Suppressor macrophage (primary cell): ENCODE data around the gene ENAM.

ENCODE experiments used
- DNase-seq, 4 experiments: peaks; one replicate each; pipeline ENCODE4 v3.0.0-alpha.2; 2020 to 2022
- total RNA-seq, 17 experiments: gene quantifications; one replicate each; lab custom pipeline; 2026; ENCODE audit warnings: mixed read lengths in 6 of 17, inconsistent platforms in 3 of 17; lab: John Stamatoyannopoulos, UW

ENAM gene, protein sequence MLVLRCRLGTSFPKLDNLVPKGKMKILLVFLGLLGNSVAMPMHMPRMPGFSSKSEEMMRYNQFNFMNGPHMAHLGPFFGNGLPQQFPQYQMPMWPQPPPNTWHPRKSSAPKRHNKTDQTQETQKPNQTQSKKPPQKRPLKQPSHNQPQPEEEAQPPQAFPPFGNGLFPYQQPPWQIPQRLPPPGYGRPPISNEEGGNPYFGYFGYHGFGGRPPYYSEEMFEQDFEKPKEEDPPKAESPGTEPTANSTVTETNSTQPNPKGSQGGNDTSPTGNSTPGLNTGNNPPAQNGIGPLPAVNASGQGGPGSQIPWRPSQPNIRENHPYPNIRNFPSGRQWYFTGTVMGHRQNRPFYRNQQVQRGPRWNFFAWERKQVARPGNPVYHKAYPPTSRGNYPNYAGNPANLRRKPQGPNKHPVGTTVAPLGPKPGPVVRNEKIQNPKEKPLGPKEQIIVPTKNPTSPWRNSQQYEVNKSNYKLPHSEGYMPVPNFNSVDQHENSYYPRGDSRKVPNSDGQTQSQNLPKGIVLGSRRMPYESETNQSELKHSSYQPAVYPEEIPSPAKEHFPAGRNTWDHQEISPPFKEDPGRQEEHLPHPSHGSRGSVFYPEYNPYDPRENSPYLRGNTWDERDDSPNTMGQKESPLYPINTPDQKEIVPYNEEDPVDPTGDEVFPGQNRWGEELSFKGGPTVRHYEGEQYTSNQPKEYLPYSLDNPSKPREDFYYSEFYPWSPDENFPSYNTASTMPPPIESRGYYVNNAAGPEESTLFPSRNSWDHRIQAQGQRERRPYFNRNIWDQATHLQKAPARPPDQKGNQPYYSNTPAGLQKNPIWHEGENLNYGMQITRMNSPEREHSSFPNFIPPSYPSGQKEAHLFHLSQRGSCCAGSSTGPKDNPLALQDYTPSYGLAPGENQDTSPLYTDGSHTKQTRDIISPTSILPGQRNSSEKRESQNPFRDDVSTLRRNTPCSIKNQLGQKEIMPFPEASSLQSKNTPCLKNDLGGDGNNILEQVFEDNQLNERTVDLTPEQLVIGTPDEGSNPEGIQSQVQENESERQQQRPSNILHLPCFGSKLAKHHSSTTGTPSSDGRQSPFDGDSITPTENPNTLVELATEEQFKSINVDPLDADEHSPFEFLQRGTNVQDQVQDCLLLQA
- total RNA-seq: 0 to 2.6 (median 0) reads per million in 17 experiments

DNA sequence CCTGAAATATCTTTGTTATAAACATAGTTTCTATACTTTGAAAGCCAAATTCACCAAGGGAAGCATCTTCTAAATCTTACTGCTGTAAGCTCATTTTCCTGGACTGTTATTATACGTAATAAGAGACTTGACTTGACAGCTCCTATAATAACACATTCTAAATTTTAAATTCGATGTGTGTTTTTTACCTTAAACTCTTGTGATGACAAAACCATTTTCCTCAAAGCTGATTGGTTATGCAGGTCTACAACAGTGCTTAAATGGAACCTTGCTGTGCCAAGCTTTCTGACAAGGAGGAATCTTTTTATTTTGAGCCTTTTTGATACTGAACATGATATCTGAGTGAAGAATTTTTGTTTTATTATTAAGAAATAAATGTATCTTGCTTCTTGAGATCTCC lies at the start of gene ENAM:
TSS of gene ENAM (plus strand) at position 301 of the 400 bp plus-strand sequence. CDS start 757 bp downstream, outside the sequence.
- DNase-seq: no peak

DNA sequence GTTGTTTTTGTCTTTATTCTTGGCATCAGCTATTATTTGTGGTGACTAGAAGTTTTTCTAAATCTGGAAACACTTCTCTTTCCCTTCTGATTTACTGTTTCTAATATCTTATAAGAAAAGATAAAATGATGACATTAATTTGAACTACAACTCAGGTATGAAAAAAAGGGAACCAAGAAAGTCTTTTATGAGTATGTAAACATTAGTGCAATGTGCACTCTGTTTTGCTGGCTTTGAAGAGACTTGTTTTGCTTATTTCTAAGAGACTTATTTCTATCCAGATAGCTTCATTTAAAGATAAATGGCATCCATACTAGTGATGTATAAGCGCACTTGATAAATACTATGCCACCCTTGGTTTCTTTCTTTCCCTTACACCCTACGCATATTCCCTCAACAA lies 46.6 kb upstream of the ENAM start:
- DNase-seq: no peak

DNA sequence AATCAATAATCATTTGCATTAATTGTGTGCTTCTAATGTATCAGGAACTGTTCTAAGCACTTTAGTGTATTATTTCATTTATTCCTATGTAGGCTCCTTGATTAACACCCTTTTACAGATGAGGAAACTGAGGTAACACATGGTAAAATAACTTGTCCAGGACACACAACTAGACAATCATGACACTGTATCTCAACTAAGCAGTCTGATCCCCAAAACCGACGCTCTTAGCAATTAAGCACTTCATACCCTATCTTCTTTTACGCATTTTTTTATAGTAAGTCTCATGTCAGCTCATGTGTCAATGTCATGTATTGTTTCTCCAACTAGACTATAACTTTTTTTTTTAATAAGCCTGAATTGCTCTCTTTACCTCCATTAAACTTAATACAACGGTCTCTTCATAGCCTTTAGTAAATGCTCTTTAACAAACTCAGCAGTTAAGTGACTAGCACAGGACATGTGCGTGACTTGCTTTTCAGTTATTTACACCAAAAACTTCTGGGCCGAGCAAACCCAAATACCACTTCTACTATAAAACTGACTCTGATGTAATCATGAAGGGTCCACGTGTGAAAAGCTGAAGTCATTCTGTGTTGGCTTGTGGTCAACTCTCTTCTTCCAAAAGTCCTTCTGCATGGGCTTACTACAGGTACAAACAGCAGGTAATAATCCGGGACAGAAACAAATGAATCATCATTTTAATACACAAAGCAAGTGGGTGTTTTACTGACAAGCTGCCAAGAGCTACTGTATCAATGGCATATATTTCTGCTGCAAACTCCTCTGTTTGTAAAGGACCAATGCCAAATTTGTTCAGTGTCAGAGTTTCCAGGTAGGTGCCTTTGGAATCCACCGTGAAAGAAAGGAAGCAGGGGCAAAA lies 44.4 kb upstream of the ENAM start:
- no peak for DNase-seq

DNA sequence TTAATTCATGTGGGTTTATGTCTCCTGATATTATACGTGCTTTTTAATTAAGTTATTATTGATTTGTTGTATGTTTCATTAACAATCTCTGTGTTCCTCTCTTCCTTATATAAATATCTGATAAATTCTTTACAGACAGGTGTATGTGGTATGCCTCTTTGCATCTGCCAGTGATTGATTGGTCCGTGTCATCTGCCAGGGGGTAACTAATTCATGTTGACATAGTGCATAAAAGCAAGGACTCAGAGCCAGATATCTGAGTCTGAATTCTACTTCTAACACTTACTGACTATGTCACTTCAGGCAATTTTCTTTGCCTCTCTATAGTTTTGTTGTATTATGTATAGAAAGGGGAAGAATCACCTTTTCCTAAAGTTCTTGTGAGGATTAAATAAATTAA lies 41.7 kb upstream of the ENAM start:
- DNase-seq: no peak

DNA sequence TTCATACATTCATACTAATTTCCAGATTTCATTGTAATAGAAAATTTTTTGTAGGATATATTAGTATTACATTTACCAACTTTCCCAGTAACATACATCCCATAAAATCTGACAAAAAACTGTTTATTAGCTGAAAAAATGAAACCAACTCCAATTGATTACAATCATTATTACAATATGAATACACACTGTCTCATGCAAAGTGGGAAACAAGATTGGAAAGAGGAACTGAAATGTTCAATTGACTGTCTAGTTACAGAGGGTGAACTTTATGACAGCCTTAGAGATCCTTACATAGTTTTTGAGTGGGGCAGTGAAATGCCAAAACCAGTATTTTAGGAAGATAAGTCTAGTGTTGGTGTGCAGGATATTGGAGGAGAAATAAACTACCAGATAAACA lies 38.8 kb upstream of the ENAM start:
- peak in 2 of 4 experiments; percentile 11 to 28 for DNase-seq

DNA sequence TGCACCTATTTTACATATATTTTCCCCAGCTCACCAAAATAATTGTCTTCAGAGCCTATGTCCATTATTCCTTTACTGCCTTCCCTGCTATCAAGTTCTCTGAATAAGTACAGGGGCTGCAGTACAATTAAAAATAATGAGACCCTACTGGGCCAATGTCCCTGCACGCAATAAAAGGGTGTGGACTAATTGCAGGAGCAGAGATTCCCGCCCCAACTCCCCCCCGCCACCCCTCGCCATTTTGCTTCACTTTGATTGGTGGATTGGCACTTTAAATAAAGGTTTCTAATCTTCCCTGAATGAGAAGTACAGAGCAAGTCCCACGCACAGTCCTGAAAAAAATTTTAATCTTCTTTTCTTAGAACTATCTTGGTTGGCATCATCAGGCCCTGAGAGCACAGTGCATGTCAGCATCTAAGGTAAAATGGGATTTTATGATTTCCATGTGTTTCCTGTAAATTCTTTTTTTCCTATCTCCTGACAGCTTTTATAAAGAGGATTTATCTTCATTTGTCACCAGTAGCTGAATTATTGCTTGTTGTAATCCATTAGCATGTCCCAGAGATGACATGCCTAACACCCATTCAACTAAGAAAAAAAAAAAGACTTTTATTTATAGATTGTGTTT lies 36.5 kb upstream of the ENAM start, which contains the start of gene AMBN:
TSS of gene AMBN (plus strand) at position 302 of the 628 bp plus-strand sequence. CDS start at position 405, 103 bp downstream.
- no peak for DNase-seq

DNA sequence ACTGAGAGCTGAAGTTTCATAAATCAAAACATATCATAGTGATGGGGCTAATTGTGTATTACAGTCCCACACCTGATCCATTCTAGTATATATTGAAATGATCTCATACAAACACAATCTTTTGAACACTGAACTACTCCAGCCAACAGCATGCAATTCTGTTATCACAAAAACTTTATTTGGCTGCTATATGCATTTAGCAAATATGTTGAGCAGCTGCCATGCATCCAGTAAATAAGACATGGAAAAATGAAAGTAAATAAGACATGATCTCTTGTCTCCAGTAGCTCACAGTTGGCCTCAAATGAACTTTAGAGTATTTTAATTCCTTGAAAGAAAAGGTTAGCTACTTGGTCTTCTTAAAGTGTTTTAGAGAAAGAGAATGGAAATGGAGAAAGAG lies 34.3 kb upstream of the ENAM start:
- no peak for DNase-seq

DNA sequence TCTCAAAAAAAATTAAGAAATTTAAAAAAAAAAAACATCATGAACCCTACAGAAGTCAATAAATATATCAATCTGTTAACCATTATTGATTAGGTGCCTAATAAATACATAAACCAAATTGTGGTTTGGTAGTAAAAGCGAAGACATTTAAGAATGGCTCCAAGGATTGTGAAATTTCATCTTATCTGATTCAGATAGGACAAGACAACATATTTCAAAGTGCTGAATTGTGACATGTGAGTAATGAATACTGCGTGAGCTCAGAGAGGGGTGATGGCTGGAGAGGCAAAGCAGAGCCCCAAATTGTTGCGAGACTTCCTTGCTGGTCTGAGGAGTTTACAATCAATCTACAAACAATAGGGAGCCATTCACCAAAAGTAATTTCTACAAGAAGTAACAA lies 28.2 kb upstream of the ENAM start:
- no peak for DNase-seq

DNA sequence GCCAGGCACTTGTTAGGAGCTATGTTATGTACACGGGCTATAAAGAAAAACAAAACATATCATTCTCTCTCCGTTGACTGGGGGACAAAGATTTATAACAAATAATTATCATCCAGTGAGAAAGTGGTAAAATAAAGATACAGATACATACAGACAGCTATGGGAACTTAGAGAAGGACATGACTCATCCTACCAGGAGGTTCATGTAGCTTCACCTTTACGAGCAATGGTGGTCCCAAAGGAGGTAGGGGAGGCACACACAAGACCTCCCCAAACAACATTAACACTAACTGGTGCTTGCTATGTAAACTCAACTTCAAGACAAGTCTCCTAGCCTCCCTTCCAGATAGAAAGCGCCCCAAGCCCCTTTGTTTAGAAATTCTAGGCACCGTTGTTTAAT lies 27.6 kb upstream of the ENAM start:
- DNase-seq: no peak

DNA sequence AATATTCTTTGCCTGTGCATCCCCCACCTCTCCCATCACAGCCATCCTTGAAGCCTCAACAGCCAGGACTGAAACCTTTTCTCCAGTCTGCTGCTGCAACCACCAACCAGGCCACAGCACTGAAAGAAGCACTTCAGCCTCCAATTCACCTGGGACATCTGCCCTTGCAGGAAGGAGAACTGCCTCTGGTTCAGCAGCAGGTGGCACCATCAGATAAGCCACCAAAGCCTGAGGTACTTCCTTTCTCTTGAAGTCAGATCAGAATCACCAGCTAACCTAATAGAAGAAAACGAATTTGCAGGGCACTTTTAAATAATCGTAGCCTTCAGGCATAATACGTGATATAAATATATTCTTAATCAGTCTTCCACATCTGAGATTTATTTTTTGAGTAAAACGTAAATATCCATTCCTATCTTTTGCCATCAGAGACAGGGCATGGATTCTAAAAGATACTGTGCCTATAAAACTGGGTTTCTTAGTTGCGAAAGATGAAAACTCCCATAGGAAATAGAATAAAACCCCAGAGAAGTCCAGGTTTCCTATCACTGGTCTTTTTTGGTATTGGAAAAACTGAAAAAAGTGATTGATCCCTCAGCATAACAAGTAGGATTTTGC lies 27.0 kb upstream of the ENAM start:
- peak; percentile 60 to 74 (median 71) for DNase-seq

DNA sequence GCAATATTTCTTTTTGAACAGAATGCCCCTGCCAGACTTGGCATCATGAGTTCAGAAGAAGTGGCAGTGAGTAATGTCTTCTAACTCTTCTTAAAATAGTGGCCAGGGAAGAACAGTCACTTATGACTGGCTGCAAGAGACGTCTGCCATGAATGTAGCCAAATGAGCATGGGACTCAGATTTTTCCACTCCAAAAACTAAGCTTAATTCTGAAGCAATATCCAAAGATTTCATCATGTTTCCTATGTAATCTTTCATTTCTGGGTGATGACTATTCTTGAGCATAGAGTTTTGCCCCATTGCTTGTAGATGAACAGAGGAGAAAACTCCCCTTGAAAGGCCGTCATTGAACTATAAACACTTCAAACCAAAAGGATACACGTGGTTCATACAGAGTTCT lies 24.7 kb upstream of the ENAM start:
- peak in 1 of 4 experiments; percentile 13 for DNase-seq

DNA sequence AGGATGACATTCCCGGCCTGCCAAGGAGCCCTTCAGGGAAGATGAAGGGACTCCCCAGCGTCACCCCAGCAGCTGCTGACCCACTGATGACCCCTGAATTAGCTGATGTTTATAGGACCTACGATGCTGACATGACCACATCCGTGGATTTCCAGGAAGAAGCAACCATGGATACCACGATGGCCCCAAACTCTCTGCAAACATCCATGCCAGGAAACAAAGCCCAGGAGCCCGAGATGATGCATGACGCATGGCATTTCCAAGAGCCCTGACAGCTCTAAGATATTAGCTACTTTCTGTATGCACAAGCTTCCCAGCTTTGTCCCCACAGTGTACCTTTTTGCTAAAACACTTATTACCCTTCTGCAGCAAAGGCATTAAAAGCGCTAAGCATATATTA lies 22.1 kb upstream of the ENAM start:
- no peak for DNase-seq

DNA sequence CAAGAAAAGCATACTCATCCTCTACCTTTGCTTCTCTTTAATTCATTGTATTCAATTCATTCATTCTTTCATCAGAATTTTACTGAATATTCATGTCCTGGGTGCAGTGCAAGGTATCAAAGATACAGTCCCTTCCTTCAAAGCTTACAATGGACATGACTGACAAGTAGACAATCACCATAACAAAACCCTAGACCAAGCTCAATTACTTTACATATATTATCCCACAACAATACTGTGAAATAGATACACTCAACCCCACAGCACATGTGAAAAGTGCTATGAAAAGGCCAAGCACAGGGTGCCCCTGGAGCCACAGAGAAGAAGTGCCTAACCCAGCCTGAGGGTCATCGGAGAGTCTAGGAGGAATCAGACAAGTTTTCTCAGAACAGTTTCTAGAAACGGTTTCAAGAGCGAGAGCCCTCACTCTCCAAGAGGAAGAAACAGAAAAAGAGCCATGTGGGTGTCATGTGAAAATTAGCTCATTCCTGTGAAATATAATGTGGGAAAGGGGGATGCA lies 21.1 kb upstream of the ENAM start:
- DNase-seq: peak in 1 of 4 experiments; percentile 4

DNA sequence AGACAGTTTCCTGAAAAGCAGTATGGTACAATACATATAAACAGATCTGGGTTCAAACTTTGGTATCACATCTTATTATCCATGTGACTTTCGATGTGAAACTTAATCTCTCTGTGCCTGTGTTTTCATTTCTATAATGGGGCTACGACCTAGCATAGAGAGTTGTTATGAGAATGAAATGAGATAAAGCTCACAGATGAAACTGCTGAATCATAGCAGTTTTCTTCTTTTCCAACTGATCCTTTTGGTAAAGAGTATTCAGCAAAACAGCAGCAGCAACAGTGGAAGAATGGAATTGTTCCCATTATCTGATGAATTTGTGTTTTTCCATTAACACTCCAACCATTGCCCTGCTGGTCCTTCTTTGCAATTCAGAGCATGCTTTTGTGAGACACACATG lies 20.2 kb upstream of the ENAM start:
- DNase-seq: no peak

DNA sequence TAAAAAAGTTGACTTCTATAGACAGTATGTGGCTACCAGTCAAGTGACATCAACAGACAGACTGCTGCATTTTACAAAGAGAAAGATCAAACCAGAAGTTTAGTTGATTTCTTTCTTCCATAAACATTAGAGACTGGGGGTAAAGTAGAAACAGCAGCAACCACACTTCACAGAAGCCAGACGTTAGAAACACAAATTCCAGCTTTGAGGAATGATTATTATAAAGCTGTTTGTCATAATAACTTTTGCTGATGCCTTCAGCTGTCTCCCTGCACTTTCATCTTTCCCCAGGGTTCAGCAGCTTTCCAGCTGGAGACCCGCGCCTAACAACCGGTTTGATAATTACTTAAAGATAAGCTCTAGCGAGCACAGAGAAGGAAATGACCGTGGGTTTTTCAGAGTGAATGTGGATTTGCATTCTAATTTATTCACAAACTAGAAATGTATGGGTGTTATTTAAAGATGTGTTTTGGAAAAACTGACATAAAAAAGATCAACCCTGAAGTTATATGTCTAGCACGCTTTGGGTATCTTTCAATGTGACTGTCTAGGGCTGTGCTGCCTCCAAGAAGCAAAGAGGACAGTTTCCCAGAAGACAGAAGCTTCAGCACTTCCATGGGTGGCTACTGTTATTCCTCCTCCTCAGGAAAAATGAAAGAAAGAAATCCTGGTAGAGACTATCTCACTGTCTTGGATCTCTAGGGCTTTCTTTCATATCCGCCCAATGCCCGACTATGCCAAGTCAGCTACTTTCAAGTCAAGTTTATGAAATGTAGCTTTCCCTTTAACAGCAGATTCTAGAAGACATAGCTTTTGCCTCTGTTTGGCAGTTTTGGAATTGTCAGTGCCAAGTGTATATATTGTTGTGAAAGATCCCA lies 15.0 kb upstream of the ENAM start:
- no peak for DNase-seq

DNA sequence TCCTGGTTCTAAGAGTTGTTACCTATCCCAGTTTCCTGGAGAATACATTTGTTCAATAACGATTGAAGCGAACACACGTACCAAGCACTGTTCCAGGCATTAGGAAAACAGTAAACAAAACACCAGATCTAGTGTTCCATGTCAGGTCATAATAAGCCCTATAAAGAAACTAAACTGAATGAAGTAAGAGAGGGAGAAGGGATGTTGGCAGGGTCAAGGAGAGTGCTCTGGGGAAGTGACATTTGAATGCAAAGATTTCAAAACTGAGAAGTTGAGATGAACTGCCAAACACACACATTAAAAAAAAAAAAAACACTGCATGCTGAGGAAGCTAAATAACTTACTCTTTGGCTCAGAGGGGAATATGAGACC lies 14.4 kb upstream of the ENAM start:
- DNase-seq: peak; percentile 15 to 59 (median 40)

DNA sequence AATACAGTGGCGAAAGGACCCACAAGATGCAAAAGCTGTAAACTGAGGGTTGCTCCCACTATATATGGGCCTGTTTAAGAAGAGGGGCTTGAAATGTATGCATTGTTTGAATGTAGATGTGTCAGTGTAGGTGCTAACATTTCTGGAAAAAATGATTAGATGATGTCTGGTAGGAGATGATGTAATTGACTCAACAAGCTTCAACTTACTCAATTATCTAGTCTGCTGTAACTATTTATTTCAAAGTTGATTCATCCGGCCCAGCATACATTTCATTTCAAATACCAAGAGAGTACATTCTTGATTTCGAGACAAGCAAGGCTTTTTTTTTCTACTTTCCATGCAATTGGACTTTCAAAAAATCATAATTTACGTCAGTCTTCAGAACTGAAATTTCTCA lies 9.3 kb upstream of the ENAM start:
- no peak for DNase-seq

DNA sequence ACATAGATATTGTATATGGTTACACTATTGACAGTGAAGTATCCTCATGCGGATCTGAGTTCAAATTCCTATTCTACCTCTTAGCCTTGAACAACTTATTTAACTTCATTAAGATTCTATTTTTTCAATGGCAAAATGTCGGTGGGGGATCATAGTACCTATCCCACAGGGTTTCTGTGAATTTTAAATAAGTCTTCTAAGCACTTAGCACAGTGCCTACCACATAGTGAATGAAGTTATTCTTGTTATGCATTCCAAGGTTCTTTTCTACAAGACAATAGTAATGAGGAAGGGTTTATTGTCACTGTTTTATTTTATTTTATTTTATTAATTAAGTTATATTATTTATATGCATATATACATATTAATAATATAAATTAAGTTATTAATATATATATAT lies 8.8 kb upstream of the ENAM start:
- DNase-seq: no peak

DNA sequence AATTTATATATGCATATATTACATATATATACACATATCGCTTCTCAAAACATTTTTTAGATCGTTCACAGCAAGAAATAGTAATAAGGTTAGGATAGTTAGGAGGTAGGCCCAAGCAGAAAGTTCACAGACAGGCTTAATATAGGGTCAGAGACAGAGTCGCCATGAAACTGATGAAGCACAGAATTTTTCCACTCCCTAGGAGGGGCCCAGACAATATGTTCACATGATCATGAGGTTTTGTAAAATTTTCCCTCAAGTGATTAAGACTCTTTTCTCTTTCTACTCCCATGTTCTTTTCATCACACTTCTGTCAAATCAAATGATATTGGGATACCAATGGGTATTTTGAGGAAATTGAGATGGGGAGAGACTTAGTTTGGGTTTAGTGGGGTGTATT lies 5.2 kb upstream of the ENAM start:
- DNase-seq: no peak
